Ecto neural progenitor cell (in vitro differentiated cells): ENCODE measurements around the gene NOL12.
A peak's percentile ranks its signal among the peaks of the same experiment; 100 is the strongest.

Experiments
- DNase-seq: peaks from one replicate; pipeline ENCODE4 v3.0.0-alpha.2; 2018; ENCODE audit warnings: low spot score

Gene NOL12

GRCh38 chr22:37659066-37659896 is 26.9 kb upstream of the NOL12 start:
- DNase-seq = no peak

DNA sequence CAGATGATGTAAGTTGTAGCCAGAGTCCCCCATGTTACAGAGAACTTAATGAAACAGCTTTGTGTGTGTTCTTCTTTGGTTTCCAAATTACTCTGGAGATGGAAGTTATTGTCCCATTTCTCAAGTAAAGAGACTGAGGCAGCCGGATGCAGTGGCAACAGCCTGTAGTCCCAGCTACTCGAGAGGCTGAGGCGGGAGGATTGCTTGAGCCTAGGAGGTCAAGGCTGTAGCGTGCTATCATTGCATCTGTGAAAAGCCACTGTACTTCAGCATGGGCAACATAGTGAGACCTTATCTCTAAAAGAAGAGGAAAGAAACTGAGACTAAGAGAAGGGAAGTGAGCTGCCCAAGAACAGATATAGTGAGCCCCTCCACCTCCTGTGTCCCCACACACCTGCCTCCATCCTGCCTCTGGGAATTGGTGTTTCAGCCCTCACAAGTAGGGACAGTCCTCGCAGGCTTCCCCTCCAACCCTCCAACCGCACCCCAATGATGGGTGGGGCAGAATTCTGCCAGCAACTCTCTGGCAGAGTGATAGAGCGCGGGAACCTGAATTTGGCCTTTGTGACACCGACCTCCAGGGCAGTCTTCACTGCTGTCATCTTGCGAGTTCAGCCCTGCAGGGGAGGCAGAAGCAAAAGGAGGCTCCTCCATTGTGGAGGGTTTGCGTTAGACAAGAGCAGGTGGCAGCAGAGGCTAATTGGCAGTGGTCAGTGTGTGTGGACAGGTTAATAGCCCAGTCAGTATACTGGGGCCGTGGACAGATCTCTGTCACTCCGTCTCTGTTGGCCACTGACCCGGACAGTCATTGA is 26.0 kb upstream of the NOL12 start:
- DNase-seq = no peak

DNA sequence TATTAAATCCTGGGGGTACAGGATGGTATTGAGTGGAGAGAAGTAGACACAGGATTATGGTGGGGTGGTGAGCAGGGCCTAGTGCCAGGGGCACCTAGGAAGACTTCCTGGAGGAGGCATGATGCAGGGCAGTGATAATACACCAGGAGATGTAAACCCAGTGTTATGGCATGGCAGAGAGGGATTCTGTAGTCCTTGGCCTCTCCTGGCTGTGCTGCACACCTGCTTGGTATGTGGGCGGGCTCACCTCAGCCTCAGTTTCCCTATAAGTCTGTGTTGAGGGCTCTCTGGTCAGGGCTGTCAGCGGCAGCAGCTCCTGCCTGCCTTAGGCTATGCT is 25.5 kb upstream of the NOL12 start:
- no peak for DNase-seq

DNA sequence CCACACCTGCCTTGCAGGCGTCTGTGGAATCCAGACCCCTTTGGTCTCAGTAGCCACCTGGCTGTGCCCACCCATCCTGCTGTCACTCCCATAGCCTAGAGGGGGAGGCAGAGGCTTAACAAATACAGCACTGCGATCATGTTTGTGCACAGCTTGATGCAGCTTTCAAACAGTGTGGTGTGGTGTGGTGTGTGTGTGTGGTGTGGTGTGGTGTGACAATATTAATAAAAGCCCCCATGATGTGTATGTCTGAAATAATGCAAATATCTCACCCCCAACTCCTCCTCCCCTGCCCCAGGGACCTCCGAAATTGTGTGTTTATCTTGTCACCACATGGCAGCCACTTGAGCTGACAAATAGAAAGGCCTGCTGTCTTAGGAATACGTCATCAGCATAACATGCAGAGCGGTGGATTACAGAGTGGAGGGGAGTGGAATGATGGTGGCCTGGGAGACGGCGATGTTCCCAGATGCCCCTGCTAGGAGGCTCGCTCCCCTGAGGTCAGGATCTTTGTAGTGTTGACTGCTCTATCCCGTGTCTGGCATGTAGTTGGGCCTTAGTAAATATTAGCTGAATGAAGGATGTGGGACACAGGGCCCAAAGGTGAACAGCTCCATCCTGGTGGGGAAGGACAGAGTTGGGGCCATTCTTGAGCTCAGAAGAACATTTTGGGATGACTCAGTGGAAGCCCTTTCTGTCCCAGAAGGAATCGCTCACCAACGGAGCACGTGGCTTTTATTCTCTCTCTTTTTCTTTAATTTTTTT is 24.8 kb upstream of the NOL12 start:
- no peak for DNase-seq

DNA sequence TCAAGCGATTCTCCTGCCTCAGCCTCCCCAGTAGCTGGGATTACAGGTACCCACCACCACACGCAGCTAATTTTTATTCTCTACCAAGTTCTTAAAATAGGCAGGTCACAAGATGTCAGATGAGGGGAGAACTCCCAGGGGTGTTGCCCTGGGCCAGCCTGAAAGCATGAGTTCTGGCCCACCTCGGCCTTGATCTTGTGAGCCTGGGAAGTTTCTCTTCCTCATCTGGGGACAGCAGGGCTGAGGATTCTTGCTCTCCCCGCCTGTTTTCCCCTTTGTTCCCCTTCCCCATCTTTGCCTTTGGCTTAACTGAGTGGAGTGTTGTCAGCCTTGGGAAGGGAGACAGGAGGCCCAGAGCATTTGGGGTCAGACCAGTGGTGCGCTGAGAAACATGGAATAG is 24.1 kb upstream of the NOL12 start:
- DNase-seq = no peak

GRCh38 chr22:37663521-37664140 is 22.5 kb upstream of the NOL12 start:
- no peak for DNase-seq

DNA sequence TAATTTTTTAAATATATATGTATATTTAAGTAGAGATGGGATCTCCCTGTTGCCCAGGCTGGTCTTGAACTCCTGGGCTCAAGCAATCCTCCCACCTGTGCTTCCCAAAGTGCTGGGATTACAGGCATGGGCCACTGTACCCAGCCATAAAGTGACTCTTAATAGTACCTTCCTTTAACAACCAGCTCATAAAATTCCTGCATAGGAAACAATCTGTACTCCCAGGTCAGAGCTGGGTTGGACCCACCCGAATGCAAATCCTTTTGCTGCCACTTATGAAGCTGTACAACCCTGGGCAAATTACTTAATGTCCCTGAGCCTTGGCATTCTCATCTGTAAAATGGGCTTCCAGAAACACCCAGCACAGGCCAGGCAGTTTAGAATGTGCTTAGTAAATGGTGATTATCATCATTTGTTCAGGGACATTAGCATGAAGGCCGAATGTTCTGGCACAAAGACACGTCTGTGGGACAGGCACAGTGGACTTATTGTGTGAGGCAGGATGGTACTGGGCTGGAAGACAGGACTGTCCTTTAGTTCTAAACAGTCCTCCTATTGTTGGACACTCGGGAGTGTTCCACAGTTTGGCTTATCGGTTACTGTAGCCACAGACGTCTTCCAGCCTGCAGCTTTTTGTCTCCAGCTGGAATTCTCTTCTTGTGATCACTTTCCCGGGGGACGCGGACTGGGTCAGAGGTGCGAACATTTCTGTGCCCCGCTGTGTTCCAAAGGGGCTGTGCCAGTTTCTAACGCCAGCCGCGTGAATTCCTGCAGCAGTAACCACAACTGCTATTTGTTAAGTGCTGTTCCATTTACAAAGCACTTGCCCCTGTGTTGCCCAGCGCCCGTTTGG is 21.7 kb upstream of the NOL12 start:
- no peak for DNase-seq

DNA sequence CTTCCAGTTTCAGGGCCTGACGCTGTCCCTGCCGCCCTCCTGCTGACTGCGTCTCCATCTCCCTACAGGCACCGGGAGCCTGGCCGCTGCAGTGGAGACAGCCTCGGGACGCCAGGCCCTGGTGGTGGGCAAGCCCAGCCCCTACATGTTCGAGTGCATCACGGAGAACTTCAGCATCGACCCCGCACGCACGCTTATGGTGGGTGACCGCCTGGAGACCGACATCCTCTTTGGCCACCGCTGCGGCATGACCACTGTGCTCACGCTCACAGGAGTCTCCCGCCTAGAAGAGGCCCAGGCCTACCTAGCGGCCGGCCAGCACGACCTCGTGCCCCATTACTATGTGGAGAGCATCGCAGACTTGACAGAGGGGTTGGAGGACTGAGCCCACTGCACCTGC is 20.7 kb upstream of the NOL12 start:
- no peak for DNase-seq

DNA sequence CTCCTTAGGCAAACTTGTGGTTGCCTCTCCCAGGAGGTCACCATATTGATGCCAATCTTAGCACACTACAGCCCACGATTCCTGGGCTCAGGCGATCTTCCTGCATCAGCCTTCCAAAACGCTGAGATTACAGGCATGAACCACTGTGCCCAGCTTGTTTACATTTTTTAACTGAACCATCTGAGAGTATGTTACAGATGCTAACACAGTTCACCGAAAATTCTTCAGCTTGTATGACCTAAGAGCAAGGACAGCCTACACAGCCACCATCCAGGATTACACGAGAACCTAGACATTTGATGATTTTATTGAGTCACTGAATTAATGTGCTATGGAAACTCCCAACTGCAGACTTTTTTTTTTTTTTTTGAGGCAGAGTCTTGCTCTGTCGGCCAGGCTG is 16.6 kb upstream of the NOL12 start:
- no peak for DNase-seq

DNA sequence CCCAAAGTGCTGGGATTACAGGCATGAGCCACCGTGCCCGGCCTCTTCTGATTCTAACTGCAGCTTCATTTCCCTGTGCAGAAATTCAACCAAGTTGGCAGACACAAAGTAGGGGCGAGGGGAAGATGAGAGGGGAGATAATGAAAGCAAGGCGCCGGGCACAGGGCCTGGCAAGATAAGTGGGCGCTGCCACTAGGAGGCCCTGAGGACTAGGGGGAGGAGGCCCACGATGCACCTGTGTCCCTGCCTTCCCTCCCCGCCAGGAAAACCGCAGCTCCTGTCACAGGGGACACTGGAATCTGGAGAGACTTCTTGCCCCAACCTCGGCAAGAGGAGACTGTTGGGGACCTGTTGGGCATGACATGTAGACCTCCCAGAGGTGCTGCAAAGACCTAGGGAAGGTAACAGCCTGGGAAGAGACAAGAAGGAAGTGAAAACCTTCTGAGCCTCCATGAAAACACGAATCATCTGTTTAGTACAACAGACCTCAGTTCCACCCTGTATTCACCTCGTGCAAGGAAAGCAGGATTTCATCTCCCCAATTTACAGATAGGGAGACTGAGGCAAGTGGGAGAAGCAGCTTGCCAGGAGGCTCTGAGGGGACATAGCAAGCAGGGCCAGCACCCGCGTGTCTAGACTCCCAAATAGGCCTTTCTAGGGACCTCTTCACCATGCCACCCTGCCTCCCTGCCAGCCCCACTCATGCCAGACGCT is 13.8 kb upstream of the NOL12 start:
- DNase-seq = no peak

DNA sequence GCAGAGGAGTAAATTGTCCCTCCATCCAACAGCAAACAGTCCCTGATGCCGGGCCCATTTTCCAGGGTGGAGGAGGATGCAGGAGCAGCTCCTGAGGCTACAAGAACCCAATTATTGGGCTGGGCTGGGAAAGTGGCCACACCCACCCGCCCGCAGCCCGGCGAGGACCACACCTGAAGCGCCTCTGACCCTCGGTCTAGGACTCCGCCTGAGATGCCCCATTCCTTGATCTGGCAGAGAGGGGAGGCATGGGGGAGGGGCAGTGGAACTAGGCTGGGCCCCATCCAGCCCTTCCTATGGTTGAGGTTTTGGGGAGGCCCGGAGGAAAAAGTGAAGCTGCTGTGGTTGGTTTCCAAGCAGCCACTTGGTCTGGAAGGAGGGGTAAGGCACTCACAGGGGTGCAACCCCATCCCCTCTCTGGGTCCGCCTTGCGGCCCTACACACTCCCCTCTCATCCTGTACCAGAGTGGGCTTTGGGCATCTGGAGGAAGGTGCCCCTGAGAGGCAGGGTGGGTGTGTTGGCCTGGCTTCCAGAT is 13.2 kb upstream of the NOL12 start:
- no peak for DNase-seq

DNA sequence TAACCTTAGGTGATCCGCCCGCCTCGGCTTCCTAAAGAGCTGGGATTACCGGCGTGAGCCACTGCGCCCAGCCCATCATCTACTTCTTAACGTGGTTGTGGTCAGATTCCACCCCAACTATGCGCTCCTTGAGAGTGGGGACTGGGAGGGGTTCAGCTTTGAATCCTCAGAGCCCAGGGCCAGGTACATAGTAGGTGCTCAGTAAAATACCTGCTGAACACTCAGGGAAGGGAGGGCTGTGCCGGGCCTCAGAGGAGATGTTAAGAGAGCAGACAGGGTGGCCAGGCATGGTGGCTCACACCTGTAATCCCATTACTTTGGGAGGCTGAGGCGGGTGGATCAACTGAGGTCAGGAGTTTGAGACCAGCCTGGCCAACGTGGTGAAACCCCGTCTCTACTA is 11.9 kb upstream of the NOL12 start:
- DNase-seq = no peak

- peak; percentile 76 for DNase-seq
These were observed 10.9 kb upstream of the NOL12 start, which contains the start of gene LGALS1 for GRCh38 chr22:37674951-37675929. Gene LGALS1, plus strand, starts transcription at chr22:37675636. Its CDS starts 67 bp downstream, at chr22:37675703.

GRCh38 chr22:37675930-37676735 is 10.0 kb upstream of the NOL12 start:
- DNase-seq = no peak

DNA sequence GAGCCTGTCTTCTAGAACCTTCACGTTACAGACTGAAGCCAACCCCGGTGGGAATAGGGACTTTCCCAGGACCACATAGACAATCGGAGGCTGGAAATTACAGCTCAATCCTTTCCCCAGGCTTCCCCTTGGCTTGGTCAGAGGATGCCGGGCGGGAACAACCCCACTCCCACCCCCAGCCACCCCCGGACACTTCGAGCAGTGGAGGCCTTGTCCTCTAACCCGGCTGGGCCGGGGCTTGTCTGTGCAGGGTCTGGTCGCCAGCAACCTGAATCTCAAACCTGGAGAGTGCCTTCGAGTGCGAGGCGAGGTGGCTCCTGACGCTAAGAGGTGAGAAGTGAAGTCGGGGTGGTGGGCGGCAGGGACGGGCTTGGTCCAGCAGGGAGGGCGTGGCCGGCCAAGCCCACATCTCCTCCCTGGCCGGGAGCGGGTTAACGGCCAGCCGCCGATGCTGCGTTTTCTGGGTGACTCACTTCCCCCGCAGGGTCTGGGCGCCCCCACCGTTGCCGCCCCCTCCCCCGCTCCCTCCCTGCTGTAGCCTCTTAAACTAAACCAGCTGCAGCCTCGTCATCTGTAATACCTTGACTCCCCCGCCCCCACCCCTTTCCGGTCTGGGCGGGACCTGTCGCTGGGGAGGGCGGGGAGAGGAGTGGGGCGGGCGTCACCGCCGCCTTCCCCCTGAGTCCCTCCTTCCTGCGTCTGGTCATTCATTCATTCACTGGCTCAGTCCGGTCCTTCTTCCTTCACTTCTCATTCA is 9.2 kb upstream of the NOL12 start:
- peak; percentile 80 for DNase-seq

GRCh38 chr22:37677493-37677974 is 8.6 kb upstream of the NOL12 start:
- DNase-seq = no peak

- DNase-seq = no peak
These were observed 7.8 kb upstream of the NOL12 start for GRCh38 chr22:37678372-37678771.
